OCI-LY7 (cell line): ENCODE measurements around the gene WDR70.

Source experiments
- EZH2phosphoT487 ChIP-seq: fragments of 200-600 bp; sonication (generic); IDR thresholded peaks from 2 replicates; pipeline ENCODE4 v1.6.1; 2018; ENCODE audit warnings: low read depth, borderline replicate concordance, mild to moderate bottlenecking, mixed run types, antibody characterized with exemption, low read length, moderate library complexity, mixed read lengths
- TF ChIP-seq, protein P1 (sequence below): fragments of 200-600 bp; sonication (generic); conservative IDR thresholded peaks from 2 replicates; pipeline ENCODE4 v1.5.1; 2014; ENCODE audit warnings: mild to moderate bottlenecking, antibody characterized with exemption, low read length, moderate library complexity, mixed read lengths

- TF ChIP-seq, protein P1, sequence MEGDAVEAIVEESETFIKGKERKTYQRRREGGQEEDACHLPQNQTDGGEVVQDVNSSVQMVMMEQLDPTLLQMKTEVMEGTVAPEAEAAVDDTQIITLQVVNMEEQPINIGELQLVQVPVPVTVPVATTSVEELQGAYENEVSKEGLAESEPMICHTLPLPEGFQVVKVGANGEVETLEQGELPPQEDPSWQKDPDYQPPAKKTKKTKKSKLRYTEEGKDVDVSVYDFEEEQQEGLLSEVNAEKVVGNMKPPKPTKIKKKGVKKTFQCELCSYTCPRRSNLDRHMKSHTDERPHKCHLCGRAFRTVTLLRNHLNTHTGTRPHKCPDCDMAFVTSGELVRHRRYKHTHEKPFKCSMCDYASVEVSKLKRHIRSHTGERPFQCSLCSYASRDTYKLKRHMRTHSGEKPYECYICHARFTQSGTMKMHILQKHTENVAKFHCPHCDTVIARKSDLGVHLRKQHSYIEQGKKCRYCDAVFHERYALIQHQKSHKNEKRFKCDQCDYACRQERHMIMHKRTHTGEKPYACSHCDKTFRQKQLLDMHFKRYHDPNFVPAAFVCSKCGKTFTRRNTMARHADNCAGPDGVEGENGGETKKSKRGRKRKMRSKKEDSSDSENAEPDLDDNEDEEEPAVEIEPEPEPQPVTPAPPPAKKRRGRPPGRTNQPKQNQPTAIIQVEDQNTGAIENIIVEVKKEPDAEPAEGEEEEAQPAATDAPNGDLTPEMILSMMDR, result no peak
- no peak for TF ChIP-seq EZH2phosphoT487
Observed at GRCh38 chr5:37532976-37533740, 154.0 kb downstream of the WDR70 start.
